ENCODE results near the gene STIM2.

DNA sequence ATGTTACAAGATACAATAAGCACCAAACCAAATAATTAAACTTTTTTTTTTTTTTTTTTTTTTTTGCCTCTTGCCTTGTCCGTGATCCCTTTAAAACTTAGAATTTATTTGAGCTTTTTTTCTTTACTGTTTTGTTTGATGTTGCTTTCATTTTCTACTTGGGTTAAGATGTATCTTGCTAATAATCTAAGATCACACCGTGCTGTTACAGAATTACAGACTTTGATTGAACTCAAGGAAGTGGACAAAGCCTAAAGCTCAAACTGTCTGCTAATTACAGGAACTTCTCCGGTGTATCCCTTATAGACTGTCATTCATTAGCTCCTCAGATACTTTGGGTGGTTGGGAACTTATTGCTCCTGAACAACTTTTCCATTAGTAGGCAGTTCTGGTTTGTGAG, 26.5 kb downstream of the STIM2 start:
- no peak for TF ChIP-seq POLR2A (IDR thresholded peaks at IDR 0.05)
- TF ChIP-seq, protein P1, sequence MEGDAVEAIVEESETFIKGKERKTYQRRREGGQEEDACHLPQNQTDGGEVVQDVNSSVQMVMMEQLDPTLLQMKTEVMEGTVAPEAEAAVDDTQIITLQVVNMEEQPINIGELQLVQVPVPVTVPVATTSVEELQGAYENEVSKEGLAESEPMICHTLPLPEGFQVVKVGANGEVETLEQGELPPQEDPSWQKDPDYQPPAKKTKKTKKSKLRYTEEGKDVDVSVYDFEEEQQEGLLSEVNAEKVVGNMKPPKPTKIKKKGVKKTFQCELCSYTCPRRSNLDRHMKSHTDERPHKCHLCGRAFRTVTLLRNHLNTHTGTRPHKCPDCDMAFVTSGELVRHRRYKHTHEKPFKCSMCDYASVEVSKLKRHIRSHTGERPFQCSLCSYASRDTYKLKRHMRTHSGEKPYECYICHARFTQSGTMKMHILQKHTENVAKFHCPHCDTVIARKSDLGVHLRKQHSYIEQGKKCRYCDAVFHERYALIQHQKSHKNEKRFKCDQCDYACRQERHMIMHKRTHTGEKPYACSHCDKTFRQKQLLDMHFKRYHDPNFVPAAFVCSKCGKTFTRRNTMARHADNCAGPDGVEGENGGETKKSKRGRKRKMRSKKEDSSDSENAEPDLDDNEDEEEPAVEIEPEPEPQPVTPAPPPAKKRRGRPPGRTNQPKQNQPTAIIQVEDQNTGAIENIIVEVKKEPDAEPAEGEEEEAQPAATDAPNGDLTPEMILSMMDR (IDR thresholded peaks at IDR 0.05): no peak

Data from esophagus squamous epithelium (tissue), 4 donors.